Measurements from ENCODE around the gene IL17RE. TPM values are rescaled to one million over a fixed set of nuclear protein-coding genes. Genes with fewer than 3 reads are reported as not detected.

IL17RE gene
- total RNA-seq, 1 experiment from 2014 or later: 77.3 TPM

DNA sequence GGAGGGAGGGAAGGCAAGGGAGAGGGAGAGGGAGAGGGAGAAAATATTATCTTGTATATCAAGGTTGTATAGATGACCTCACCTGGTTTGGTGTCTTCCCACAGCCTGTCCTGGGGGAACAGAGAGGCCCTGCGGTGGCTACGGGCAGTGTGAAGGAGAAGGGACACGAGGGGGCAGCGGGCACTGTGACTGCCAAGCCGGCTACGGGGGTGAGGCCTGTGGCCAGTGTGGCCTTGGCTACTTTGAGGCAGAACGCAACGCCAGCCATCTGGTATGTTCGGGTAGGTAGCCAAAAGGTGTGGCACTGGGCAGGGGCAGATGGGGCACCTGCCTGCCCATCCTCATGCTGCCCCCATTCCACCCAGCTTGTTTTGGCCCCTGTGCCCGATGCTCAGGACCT, 38.1 kb downstream of the IL17RE start:
- TF ChIP-seq, protein P1, sequence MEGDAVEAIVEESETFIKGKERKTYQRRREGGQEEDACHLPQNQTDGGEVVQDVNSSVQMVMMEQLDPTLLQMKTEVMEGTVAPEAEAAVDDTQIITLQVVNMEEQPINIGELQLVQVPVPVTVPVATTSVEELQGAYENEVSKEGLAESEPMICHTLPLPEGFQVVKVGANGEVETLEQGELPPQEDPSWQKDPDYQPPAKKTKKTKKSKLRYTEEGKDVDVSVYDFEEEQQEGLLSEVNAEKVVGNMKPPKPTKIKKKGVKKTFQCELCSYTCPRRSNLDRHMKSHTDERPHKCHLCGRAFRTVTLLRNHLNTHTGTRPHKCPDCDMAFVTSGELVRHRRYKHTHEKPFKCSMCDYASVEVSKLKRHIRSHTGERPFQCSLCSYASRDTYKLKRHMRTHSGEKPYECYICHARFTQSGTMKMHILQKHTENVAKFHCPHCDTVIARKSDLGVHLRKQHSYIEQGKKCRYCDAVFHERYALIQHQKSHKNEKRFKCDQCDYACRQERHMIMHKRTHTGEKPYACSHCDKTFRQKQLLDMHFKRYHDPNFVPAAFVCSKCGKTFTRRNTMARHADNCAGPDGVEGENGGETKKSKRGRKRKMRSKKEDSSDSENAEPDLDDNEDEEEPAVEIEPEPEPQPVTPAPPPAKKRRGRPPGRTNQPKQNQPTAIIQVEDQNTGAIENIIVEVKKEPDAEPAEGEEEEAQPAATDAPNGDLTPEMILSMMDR (IDR thresholded peaks at IDR 0.05; ENCODE audit: insufficient read depth in 1 of 2, low read depth in 1 of 2, low read length in 1 of 2, severe bottlenecking in 1 of 2, unreplicated experiment in 1 of 2): no peak
- no peaks in the 10 kb centered on the region for H3K4me1 Mint-ChIP-seq (ENCODE audit: low read depth, unreplicated experiment)
- Histone ChIP-seq H3K36me3 (ENCODE audit: control insufficient read depth, insufficient read depth, low read length) (peaks cover 1% of the 10 kb centered on the region; the same call in 1 of the 2 replicates), H3K4me3 (ENCODE audit: low read depth, low read length) (no peak overlapping the region), H3K4me1 (no peaks in the 10 kb centered on the region), H3K27me3 (replicated peaks; ENCODE audit: control insufficient read depth, insufficient read depth, low read length) (no peaks in the 10 kb centered on the region), H3K9me3 (no peaks in the 10 kb centered on the region)
- H3K4me3 Mint-ChIP-seq (ENCODE audit: unreplicated experiment): no peak overlapping the region
- H3K9me3 Mint-ChIP-seq (ENCODE audit: unreplicated experiment): no peaks in the 10 kb centered on the region
- intact Hi-C loops (cut with micrococcal nuclease; ENCODE audit: unreplicated experiment): no loop called here
- no TSS peak for BruUV-seq (replicated peaks)
- DNase-seq: no peak
- ChIA-PET CTCF (no interaction called here), POLR2A (no interaction called here)
- H3K36me3 Mint-ChIP-seq (ENCODE audit: insufficient read depth, unreplicated experiment): peaks cover 10% of the 10 kb centered on the region
- no peak overlapping the region for H3K27ac Mint-ChIP-seq (ENCODE audit: unreplicated experiment)
- H3K27me3 Mint-ChIP-seq (ENCODE audit: insufficient read depth, unreplicated experiment): no peaks in the 10 kb centered on the region

DNA sequence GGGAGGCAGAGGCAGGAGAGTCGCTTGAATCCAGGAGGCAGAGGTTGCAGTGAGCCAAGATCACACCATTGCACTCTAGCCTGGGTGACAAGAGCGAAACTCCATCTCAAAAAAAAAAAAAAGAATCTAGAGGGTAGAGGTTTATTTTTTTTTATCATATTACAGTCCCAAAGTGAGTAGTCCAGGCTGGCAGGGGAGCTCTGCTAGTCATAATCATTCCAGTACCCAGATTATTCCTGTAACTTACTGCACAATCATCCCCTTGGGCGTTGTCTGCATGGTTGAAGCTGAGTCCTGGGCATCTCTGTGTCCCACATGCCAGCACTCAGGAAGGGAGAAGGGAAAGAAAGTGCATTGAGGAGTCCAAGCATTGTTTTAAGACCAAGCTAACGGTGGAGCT, 39.5 kb downstream of the IL17RE start:
- Mint-ChIP-seq H3K36me3 (ENCODE audit: insufficient read depth, unreplicated experiment) (peaks cover 14% of the 10 kb centered on the region), H3K27me3 (ENCODE audit: insufficient read depth, unreplicated experiment) (no peaks in the 10 kb centered on the region), H3K4me1 (ENCODE audit: low read depth, unreplicated experiment) (no peaks in the 10 kb centered on the region), H3K9me3 (ENCODE audit: unreplicated experiment) (no peaks in the 10 kb centered on the region), H3K27ac (ENCODE audit: unreplicated experiment) (no peak overlapping the region), H3K4me3 (ENCODE audit: unreplicated experiment) (no peak overlapping the region)
- ChIA-PET CTCF (interaction anchor here (1.1 to 1.5 kb wide), 3 partner anchors 9 to 115 kb away, joined by 3 to 4 read pairs (median 4); partner anchors contain the start of gene CRELD1), POLR2A (interaction anchor here (0.7 to 1.7 kb wide), 2 partner anchors 9 to 535 kb away, joined by 4 to 7 read pairs; partner anchors contain the start of gene CRELD1)
- no peaks in the 10 kb centered on the region for H3K27me3 ChIP-seq (replicated peaks; ENCODE audit: control insufficient read depth, insufficient read depth, low read length)
- no peak for DNase-seq
- no peaks in the 10 kb centered on the region for H3K9me3 ChIP-seq
- intact Hi-C loops (cut with micrococcal nuclease; ENCODE audit: unreplicated experiment): no loop called here
- TF ChIP-seq, protein P1 (IDR thresholded peaks at IDR 0.05; ENCODE audit: insufficient read depth in 1 of 2, low read depth in 1 of 2, low read length in 1 of 2, severe bottlenecking in 1 of 2, unreplicated experiment in 1 of 2): no peak
- no TSS peak for BruUV-seq (replicated peaks)
- no peak overlapping the region for H3K4me3 ChIP-seq (ENCODE audit: low read depth, low read length)
- H3K4me1 ChIP-seq: no peaks in the 10 kb centered on the region
- H3K36me3 ChIP-seq (ENCODE audit: control insufficient read depth, insufficient read depth, low read length): no peaks in the 10 kb centered on the region

DNA sequence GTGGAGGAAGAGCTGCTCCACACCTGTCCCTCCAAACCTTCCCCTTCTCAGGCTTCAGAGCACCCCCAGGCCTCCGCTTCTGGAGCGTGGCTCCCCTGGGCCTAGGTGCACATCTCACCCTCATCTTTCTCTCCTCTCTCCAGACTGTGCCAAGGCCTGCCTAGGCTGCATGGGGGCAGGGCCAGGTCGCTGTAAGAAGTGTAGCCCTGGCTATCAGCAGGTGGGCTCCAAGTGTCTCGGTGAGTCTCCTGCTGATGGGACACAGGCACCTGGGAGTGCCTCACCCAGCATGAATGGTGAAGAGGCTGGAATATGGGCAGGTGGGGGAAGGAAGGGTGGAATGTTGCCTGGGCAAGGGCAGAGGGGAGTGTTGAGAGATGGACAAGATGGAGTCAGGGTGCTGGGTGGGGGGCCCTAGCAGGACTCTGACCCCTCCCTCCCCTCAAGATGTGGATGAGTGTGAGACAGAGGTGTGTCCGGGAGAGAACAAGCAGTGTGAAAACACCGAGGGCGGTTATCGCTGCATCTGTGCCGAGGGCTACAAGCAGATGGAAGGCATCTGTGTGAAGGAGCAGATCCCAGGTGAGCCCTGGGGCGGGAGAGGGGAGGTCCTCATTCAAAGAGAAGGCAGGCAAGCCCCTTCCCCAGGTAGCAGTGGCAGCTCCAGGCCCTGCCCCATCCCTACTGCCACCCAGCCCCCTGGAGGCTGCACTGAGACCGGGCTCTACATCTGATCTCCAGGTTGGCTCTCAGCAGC, 40.5 kb downstream of the IL17RE start:
- no peaks in the 10 kb centered on the region for H3K27me3 Mint-ChIP-seq (ENCODE audit: insufficient read depth, unreplicated experiment)
- CTCF ChIA-PET: interaction anchor here (1.1 to 1.5 kb wide), 2 partner anchors 12 to 116 kb away, joined by 4 read pairs; no protein-coding TSS in a partner anchor
- DNase-seq: no peak
- H3K9me3 Mint-ChIP-seq (ENCODE audit: unreplicated experiment): no peaks in the 10 kb centered on the region
- H3K27ac Mint-ChIP-seq (ENCODE audit: unreplicated experiment): no peak overlapping the region
- H3K36me3 Mint-ChIP-seq (ENCODE audit: insufficient read depth, unreplicated experiment): peaks cover 15% of the 10 kb centered on the region
- Histone ChIP-seq H3K36me3 (ENCODE audit: control insufficient read depth, insufficient read depth, low read length) (no peaks in the 10 kb centered on the region), H3K9me3 (no peaks in the 10 kb centered on the region), H3K27me3 (replicated peaks; ENCODE audit: control insufficient read depth, insufficient read depth, low read length) (no peaks in the 10 kb centered on the region), H3K4me3 (ENCODE audit: low read depth, low read length) (no peak overlapping the region), H3K4me1 (0 out of 2 replicates have a peak, but pooled peaks cover 6% of the 10 kb centered on the region)
- no peaks in the 10 kb centered on the region for H3K4me1 Mint-ChIP-seq (ENCODE audit: low read depth, unreplicated experiment)
- TF ChIP-seq, protein P1 (IDR thresholded peaks at IDR 0.05; ENCODE audit: insufficient read depth in 1 of 2, low read depth in 1 of 2, low read length in 1 of 2, severe bottlenecking in 1 of 2, unreplicated experiment in 1 of 2): no peak
- POLR2A ChIA-PET: interaction anchor here (0.5 kb wide), 1 partner anchor 42 kb away, joined by 7 read pairs; no protein-coding TSS in a partner anchor
- intact Hi-C loops (cut with micrococcal nuclease; ENCODE audit: unreplicated experiment): no loop called here
- no peak overlapping the region for H3K4me3 Mint-ChIP-seq (ENCODE audit: unreplicated experiment)
- BruUV-seq (replicated peaks): no TSS peak
